ENCODE results near the gene GPX2.

Gene GPX2

GRCh38 chr14:64942531-64943111 is at the start of gene GPX2:
TSS of gene GPX2 (minus strand) at chr14:64942745. CDS start at chr14:64942726, 19 bp downstream.
- no peak for DNase-seq (ENCODE audit: low read depth)
- no peak within 1 kb of the TSS for H3K4me3 ChIP-seq (ENCODE audit: low read depth, low read length)
- no peak for TF ChIP-seq CTCF (IDR thresholded peaks at IDR 0.05; ENCODE audit: insufficient read depth, low read depth, low read length, missing control alignments)

GRCh38 chr14:64990939-64991338 is 48.4 kb upstream of the GPX2 start:
- no peak for DNase-seq (ENCODE audit: low read depth)
- no peak overlapping the region for H3K4me3 ChIP-seq (ENCODE audit: low read depth, low read length)
- TF ChIP-seq CTCF (IDR thresholded peaks at IDR 0.05; ENCODE audit: insufficient read depth, low read depth, low read length, missing control alignments): no peak

- DNase-seq (ENCODE audit: low read depth): peak; percentile 47
- no peak for TF ChIP-seq CTCF (IDR thresholded peaks at IDR 0.05; ENCODE audit: insufficient read depth, low read depth, low read length, missing control alignments)
- no peak overlapping the region for H3K4me3 ChIP-seq (ENCODE audit: low read depth, low read length)
Observed at GRCh38 chr14:64990296-64990695, 47.8 kb upstream of the GPX2 start.

GRCh38 chr14:64987438-64987767 is 44.9 kb upstream of the GPX2 start:
- no peak for DNase-seq (ENCODE audit: low read depth)
- peak overlapping the region; percentile 69 for H3K4me3 ChIP-seq (ENCODE audit: low read depth, low read length)
- no peak for TF ChIP-seq CTCF (IDR thresholded peaks at IDR 0.05; ENCODE audit: insufficient read depth, low read depth, low read length, missing control alignments)

GRCh38 chr14:64986648-64987437 is 44.3 kb upstream of the GPX2 start, which contains the start of gene FNTB:
TSS of gene FNTB (plus strand) at chr14:64986895. CDS start at chr14:64986954, 59 bp downstream.
- H3K4me3 ChIP-seq (ENCODE audit: low read depth, low read length): peak within 1 kb of the TSS; percentile 69
- DNase-seq (ENCODE audit: low read depth): peak; percentile 97
- TF ChIP-seq CTCF (IDR thresholded peaks at IDR 0.05; ENCODE audit: insufficient read depth, low read depth, low read length, missing control alignments): peak; percentile 84

GRCh38 chr14:64983439-64984310 is 41.1 kb upstream of the GPX2 start:
- DNase-seq (ENCODE audit: low read depth): peak; percentile 64
- no peak overlapping the region for H3K4me3 ChIP-seq (ENCODE audit: low read depth, low read length)
- TF ChIP-seq CTCF (IDR thresholded peaks at IDR 0.05; ENCODE audit: insufficient read depth, low read depth, low read length, missing control alignments): peak; percentile 58
